Adipose tissue (tissue), 3 donors: ENCODE results near the gene EEF1E1. TPM values are rescaled to one million over a fixed set of nuclear protein-coding genes. Genes with fewer than 3 reads are reported as not detected.

Experiments
- H3K27ac ChIP-seq: one replicate; pipeline ENCODE4 v1.5.1; 2013; ENCODE audit warnings: low read depth, low read length
- WGBS, 3 donors: extraction: QIAGEN DNeasy Blood & Tissue Kit; methylation state at CpG; one replicate each; pipeline ENCODE4 v1.1.7; 2013; 5-methylcytosine and 5-hydroxymethylcytosine counted together
- polyA plus RNA-seq, 3 donors: library from polyadenylated mRNA; stranded (reverse); fragments of 200-250 nt; gene quantifications; one replicate each; pipeline ENCODE4 v1.2.3, GENCODE V29; 2013
- donor health status: healthy with polysubstance abuse.
- donor health status: Bipolar disorder and iron deficiency.
- donor health status: healthy.

EEF1E1 gene
- 10 to 100 TPM; 19.9 to 25.5 (median 22.5) TPM for polyA plus RNA-seq

DNA sequence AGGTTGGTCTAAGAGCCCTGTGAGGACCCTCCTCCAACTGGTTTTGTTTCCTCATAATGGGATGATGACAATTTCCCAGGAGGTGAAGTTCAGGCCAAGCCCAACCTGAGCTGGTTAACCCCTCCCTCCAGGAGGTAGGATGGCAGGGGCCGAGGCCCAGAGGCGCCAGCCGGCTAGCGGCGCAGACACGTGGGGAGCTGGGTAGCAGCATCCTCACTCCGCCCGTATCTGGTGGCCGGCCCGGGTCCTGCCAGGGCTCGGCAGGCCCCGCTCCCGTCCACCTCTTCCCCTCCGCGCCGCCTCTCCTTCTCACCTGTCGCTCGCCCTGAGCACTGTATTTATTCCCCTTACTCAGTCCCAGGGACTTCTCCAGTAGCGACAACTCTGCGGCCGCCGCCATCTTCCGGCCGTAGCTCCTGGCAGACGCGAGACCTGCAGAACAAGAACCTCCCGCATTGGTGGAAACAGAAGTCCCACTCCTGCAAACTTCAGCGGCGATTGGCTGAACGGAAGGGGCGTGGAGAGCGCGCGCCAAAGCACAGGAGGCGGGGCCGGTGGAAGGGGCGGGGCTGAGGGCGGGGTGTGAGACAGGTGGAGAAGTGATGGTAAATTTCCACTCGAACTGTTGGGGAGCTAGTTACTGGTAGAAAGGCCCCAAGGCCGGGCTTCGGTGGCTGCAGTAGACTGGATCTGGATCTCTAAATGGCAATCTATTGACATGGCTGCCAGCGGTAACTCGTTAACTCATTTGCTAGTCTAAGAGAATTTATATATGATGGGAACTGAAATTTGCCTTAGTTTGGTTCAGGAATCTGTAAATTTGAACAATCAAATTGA, at the start of gene EEF1E1:
EEF1E1 (minus strand) TSS at position 427 of the 837 bp plus-strand sequence; CDS start at position 400, 27 bp downstream.
- H3K27ac ChIP-seq: no peak within 1 kb of the TSS
- 1 to 2% (median 2%) methylated on average over 36 to 43 of the region's 43 CpGs for WGBS, 3 donors

DNA sequence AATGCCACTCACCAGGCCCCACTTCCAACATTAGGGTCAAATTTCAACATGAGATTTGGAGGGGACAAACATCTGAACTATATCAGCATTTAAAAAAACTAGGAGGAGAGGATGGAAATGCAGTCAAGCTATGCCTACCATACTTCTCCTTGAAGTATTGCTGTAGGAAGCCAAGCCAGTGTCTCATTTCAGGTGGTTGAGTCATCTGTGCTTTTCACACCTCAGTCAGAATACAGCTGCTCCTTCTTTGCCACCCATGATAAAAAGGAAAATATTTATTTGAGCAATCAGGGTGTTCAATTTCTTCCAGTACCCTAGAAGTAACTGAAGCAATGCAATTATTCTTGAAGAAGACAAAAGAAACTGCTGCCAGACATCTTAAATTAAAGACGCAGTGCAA, 47.0 kb upstream of the EEF1E1 start:
- 88 to 96% (median 88%) methylated on average over 1 of the region's 1 CpG for WGBS, 3 donors
- H3K27ac ChIP-seq: no peak overlapping the region

DNA sequence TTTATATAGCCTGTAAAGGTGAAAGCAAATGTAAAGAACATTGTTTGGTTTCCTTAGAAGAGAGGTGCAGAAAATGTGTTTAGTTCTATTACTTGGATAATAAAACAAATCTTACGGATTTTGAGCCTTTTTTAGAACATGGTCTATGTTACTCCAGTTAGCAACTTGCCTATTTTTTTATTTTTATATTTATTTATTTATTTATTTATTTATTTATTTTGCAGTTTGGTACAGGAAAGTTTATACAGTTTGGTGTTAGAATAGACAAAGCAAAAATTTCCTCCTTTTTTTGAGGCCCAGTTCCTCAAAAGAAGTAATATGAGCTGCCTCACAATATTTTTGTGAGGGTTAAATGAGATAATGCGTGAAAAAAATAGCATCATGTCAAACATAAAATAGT, 41.6 kb upstream of the EEF1E1 start:
- 85 to 91% (median 89%) methylated on average over 2 of the region's 2 CpGs for WGBS, 3 donors
- H3K27ac ChIP-seq: no peak overlapping the region

DNA sequence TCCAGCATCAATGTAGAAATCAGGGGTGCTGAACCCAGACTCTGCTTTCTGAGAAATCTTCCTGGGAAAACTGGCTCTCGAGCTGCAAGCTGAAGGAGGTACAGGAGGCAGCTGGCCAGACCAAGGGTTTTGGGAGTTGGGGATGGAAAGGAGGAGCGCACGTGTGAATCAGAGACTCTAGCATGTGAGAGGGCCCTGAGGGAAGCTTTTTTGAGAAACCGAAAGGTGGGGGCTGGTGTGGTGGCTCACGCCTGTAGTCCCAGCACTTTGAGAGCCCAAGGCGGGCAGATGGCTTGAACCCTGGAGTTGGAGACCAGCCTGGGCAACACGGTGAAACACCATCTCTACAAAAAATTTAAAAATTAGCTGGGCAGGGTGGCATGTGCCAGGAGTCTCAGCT, 37.1 kb upstream of the EEF1E1 start:
- H3K27ac ChIP-seq: no peak overlapping the region
- 80 to 91% (median 90%) methylated on average over 7 of the region's 7 CpGs for WGBS, 3 donors

DNA sequence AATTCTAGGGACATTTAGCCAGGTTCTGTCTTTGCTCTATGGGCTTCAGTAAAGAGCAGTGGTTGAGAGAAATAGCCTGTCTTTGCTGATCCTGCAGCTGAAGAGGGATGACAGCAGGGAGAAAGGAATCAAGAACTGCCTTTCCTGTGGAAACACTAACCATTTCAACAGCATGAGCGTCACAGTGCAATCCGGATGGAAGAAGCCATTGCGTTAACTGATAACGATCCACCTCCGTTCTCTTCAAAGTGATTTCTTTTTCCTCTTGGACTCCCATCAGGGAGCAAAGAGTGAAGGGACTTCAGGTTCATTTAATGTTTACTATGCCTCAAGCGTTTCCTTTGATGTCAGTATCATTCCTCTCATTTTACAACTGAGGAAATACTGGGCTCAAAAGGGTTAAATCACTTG, 35.2 kb upstream of the EEF1E1 start:
- WGBS, 3 donors: 29 to 46% (median 42%) methylated on average over 6 of the region's 6 CpGs
- H3K27ac ChIP-seq: no peak overlapping the region

DNA sequence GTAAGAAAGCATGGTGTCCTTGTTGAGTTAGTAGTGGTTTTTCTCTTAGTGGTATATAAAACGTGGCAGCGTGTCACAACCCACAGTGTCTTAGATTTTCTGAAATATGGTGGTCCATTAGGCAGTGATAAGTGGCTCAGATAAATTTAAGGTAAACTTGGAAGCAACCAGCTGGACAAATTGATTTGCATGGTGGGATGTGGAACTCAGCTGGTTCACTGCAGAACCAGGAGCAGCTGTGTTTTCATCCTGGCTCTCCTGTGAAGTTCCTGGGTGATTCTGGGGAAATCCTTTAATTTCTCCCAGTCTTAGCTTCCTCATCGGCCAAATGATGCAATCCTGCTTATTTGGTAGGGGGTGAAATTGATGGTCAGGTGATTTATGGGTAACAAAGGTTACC, 32.9 kb upstream of the EEF1E1 start:
- H3K27ac ChIP-seq: no peak overlapping the region
- 66 to 73% (median 72%) methylated on average over 3 of the region's 3 CpGs for WGBS, 3 donors

DNA sequence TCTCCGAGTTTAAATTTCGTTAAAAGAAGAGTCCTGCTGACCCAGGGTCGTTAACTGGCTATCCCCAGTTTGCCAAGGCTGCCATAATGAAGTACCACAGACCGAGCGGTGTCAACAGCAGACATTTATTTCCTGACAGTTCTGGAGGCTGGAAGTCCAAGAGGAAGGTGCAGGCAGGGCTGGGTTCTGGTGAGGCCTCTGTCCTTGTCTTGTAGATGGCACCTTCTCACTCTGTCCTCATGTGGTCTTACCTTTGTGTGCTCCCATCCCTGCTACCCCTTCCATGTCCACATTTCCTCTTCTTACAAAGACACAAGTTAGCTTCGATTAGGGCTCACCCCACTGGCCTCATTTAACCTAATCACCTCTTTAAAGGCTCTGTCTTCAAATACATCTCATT, 29.8 kb upstream of the EEF1E1 start:
- H3K27ac ChIP-seq: no peak overlapping the region
- WGBS, 3 donors: 67 to 75% (median 73%) methylated on average over 6 of the region's 6 CpGs

DNA sequence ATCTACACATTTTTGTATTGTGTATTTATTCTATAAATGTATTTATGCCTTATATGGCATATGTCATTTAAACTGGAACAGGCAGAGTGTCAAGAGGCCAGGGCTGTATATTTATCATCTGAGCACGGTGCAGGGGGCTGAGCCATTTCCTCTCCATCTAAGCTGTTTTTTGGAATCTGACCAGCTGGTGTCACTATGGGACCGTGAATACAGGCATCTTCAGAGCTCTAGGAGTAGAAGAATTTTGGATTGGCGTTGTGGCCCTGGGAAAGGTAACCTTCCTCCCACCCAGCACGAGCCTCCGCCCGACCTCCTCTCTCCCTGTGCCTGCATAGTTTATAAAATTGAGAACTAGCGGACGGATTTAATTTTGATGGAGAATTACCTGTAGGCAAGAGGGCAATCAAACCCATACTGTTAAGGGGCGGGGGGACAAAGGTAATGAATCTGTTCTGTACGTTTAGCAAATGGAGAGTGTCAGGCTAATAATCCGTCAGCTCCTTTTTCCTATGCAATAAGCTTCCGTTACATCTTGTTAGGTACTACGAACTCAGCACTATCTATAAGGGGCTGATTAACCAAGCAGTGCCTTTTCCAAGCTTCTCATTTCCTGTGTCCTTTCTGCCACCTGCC, 29.0 kb upstream of the EEF1E1 start:
- H3K27ac ChIP-seq: no peak overlapping the region
- 23 to 29% (median 27%) methylated on average over 13 of the region's 13 CpGs for WGBS, 3 donors

DNA sequence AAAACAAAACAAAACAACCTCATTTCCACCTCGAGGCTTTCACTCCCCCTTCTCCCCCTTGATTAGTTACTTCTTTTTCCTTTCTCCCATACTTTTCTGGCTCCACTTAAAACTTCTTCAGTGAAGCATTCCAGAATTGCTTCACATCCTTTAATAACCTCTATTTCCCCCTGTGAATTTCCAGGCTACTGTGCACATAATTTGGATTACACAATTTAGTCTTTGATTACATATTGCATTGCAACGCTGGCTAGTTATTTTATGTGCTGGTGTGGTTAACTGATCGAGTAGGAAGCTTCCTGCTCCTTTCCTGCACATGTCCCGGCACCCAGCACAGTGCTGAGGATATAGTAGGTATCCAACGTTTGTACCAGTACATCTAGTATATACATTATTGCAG, 28.1 kb upstream of the EEF1E1 start:
- 16 to 43% (median 24%) methylated on average over 5 of the region's 5 CpGs for WGBS, 3 donors
- no peak overlapping the region for H3K27ac ChIP-seq

DNA sequence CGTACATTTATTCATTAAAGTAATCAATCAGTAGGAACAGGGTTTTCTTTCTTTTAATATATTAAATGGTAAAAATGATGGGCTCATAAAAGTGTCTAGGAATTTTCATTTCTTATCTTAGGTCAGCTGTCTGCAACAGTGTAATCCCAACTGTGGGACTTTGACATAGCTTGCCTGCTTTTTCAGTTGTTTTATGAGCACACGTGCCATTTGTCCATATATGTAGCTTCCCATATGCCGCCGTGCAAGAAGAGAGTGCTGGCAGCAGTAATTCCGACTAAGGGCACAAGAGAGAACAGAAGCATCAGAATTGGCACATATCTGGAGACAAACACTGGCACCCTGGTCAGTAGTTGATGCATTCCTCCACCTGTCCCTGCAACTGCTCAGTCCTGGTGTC, 20.9 kb upstream of the EEF1E1 start:
- WGBS, 3 donors: 68 to 78% (median 74%) methylated on average over 5 of the region's 5 CpGs
- H3K27ac ChIP-seq: no peak overlapping the region

DNA sequence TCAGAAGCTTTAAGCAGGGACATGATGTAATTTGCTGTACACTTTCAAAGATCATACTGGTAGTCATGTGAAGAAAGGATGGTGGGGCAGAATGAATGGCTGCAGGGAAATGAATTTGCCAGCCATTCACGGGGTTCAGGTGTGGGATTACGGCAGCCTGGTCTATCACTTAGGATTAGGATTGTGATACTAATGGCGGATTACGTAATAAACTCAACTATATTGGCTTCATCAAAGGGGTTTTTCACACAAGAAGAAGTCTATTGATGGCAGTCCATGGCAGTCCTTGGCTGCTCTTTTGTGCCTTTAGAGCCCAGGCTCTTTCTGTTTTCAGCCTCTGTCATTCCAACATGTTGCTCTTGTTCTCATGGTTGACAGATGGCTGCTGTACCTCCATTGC, 12.6 kb upstream of the EEF1E1 start:
- H3K27ac ChIP-seq: no peak overlapping the region
- 70 to 85% (median 72%) methylated on average over 4 of the region's 4 CpGs for WGBS, 3 donors

DNA sequence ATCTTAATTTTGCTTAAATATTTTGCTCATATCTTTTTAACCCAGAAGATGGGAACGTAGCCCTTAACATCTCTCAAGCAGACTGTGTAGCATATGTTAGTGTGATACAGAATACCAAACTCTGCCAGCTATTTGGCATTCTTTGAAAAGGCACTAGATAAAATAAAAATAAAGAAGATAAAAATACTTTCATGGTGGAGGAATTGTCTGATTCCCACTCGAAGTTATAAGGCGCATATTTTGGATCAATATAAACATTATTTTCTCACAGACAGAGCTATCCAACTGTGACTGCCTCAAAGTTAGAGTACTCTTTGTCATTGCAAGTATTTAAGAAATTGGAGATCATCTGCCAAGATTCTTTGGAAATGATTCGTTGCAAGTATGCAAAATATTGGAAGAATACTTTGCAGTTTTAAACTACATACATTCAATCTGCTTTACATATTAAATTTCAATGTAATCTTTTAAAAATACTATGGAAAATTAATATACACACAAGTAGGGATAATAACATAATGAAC, 10.8 kb upstream of the EEF1E1 start:
- 52 to 67% (median 56%) methylated on average over 4 of the region's 4 CpGs for WGBS, 3 donors
- H3K27ac ChIP-seq: no peak overlapping the region

DNA sequence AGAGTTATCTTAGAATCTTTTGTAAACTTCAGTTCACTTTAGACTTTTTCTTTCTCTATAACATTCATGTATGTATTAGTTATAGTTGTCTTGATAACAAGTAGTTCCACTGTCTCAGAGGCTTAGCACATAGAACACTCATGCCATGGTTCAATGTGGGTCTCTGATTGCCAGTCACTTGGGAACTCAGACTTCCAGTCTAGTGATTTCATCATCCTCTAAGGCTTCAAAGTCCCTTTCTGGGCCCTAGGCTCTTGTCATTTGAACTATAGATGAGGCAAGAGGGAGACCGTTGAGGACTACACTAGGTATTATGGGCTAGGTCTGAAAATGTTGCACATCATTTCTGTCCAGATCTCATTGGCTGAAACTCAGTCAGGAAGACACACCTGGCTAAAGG, 8.4 kb upstream of the EEF1E1 start:
- no peak overlapping the region for H3K27ac ChIP-seq
- 60 to 73% (median 73%) methylated on average over 1 of the region's 1 CpG for WGBS, 3 donors

DNA sequence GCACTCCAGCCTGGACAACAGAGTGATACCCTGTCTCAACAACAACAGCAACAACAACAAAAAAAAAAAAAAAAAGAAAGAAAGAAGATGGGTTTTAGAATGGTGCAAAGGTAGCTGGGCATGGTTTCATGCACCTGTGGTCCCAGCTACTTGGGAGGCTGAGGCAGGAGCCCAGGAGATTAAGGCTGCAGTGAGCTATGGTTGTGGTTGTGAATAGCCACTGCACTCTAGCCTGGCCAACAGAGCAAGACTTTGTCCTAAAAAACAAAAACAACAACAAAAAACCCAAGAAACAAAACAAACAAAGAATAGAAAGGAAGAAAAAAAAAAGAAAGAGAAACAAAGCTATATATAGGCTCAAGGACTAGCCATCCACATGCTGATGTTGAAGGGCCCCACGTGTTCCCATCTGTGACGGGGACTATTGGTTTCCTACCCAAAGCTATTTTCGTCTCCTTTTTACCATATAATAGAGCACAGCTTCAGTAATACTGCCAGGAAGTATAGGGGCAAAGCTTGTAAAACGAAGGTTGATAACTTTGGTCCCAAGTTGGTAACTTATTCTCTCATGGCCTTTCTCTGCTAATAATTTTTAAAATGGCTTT, 7.9 kb upstream of the EEF1E1 start:
- 66 to 78% (median 74%) methylated on average over 4 of the region's 4 CpGs for WGBS, 3 donors
- H3K27ac ChIP-seq: no peak overlapping the region

DNA sequence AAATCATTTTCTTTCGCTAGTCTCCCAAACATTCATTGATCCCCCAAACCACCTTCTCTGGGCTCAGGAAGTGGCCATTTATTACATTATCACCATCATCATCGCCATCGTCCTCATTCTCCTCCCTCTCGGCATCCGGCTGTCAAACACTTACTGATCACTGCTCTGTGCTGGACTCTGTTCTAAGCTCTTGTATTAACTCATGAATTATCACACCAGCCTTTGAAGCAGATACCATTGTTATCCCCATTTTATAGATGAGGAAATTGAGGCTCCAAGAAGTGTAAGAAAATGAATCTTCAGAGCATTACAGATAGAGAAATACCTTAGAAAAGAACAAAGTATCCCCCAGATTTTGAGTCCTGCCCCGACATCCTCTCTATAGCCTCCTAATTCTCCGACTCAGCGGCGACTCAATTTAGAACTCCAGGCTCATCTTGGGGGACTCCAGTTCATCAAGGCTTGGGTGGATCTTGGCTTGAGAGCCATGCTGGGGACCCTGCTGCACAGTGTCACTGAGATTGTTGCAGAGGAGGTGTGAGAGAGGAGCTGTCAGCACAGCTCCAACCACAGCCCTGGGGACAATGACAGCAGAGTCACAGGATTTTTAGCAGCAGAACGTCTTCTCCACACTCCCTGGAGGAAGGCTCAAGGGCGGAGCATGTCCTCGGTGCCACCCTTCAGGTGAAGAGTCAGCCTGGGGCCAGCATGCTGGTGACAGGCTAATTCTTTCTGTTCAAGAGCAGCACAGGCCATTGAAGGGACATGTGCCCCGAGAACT, 6.6 kb upstream of the EEF1E1 start:
- 70 to 82% (median 75%) methylated on average over 13 of the region's 13 CpGs for WGBS, 3 donors
- H3K27ac ChIP-seq: no peak overlapping the region

DNA sequence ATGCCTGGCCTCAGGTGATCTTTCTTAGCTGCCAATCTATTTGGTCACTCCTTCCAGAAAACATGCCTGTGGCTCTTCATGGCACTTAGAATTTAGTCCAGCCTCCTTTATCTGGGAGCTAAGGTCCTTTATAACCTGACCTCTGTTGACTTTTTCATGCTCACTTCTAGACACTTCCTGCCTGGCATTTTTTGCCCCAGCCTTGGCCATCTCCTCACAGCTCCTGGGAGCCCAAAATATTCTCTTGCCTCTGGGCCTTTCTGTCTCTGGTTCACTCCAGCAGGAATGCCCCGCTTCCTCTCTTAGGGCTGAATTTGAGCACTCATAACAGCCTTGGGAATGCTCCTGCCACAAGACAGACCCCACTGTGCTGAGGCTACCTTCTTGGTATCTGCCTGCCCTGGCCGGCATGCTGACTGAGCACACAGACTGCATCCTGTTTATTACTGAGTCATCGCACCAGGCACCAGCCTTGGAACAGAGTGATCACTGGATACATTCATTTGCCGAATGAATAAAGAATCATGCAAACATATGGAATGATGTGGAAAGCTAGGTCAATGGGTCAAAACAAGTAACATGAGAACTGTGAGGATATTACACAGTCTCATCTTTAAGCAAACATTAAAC, 5.8 kb upstream of the EEF1E1 start:
- WGBS, 3 donors: 50 to 67% (median 58%) methylated on average over 4 of the region's 4 CpGs
- no peak overlapping the region for H3K27ac ChIP-seq

DNA sequence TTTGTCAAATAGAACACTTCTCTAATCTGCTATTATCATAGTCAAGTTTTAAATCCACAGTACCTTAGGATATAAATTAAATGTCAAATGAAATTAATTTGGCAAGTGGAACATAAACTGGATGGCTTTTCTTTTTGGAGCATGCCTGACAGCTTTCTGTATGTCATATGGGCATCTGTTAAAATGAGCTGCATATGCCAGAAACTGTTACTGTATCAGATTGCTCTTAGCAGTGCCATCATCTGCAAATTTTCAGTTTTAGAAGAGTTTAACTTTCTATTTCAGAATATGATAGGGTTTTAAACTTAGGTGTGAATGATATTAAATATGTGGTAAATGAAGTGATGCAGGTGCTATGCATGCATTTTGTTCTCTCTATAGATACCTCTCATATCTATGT, 3.4 kb upstream of the EEF1E1 start:
- H3K27ac ChIP-seq: no peak overlapping the region

DNA sequence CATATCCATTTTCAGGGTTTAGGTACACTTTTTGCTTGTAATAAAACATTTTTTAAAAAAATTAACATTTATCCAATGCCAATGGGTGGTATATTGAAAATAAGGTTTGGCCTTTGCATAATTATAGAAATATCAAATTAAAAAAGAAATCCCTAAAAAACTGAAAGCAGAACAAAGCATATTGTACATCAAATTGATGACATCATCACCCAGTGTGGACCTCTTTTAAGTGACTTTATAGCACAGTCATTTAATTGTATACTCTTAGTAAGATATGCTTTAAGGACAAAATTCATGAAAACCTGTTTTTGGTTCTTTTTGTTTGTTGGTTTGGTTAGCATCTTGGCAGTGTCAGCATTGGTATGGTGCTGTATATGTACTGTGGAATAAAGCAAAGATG, 1.4 kb upstream of the EEF1E1 start:
- no peak overlapping the region for H3K27ac ChIP-seq
